Liver (tissue), 3 donors: ENCODE data around the gene HEXIM1.

Experiments
- CTCF ChIP-seq: fragments of 150-350 bp; IDR thresholded peaks from 2 replicates; pipeline ENCODE4 v1.5.1; 2017; ENCODE audit warnings: improper control_type of control experiment, low read depth, low read length; ENCODE audit not compliant: missing input control
- EGR1 ChIP-seq, 2 donors: IDR thresholded peaks; 2 replicates each; pipeline ENCODE4 v1.6.1; 2016 to 2018; ENCODE audit warnings: antibody characterized with exemption in 2 of 2, low read depth in 2 of 2
- GABPA ChIP-seq, 2 donors: IDR thresholded peaks in 1 of 2; conservative IDR thresholded peaks in 1 of 2; 2 replicates each; pipeline ENCODE4 v1.6.1; 2016; ENCODE audit warnings: antibody characterized with exemption in 2 of 2, mild to moderate bottlenecking in 1 of 2, moderate library complexity in 1 of 2
- HNF4G ChIP-seq: IDR thresholded peaks from 2 replicates; pipeline ENCODE4 v1.6.1; 2016; ENCODE audit warnings: antibody characterized with exemption
- RAD21 ChIP-seq, 2 donors: IDR thresholded peaks; 2 replicates each; pipeline ENCODE4 v1.6.1; 2016; ENCODE audit warnings: antibody characterized with exemption in 2 of 2, mild to moderate bottlenecking in 2 of 2
- REST ChIP-seq: IDR thresholded peaks from 2 replicates; pipeline ENCODE4 v1.6.1; 2016; ENCODE audit warnings: antibody characterized with exemption, mild to moderate bottlenecking
- TAF1 ChIP-seq: conservative IDR thresholded peaks from 2 replicates; pipeline ENCODE4 v1.6.1; 2016; ENCODE audit warnings: antibody characterized with exemption, mild to moderate bottlenecking
- YY1 ChIP-seq: IDR thresholded peaks from 2 replicates; pipeline ENCODE4 v1.6.1; 2016; ENCODE audit warnings: antibody characterized with exemption, mild to moderate bottlenecking
- ZBTB33 ChIP-seq: IDR thresholded peaks from 2 replicates; pipeline ENCODE4 v1.6.1; 2016; ENCODE audit warnings: antibody characterized with exemption
- donor health status: healthy.
- donor health status: healthy.

GRCh38 chr17:45143094-45143670 lies 5.1 kb upstream of the HEXIM1 start:
- TF ChIP-seq CTCF (no peak), RAD21 (IDR thresholded peaks at IDR 0.05) (no peak), EGR1 (IDR thresholded peaks at IDR 0.05; ENCODE audit: low read depth in 2 of 2) (no peak), REST (no peak), TAF1 (no peak), HNF4G (no peak), YY1 (no peak), ZBTB33 (no peak), GABPA (IDR thresholded peaks at IDR 0.05 in 1 of 2, conservative IDR thresholded peaks at IDR 0.05 in 1 of 2) (no peak)
